Liver (tissue), 9 donors: ENCODE measurements around the gene SRSF4. TPM values are rescaled to one million over a fixed set of nuclear protein-coding genes. Genes with fewer than 3 reads are reported as not detected.
"Not testable (repeated sequence)": the region's sequence is repeated elsewhere in the genome, so short reads cannot be mapped to it uniquely, and the experiment has no call there.

Experiments
- DNase-seq: peaks from one replicate; pipeline ENCODE4 v3.0.0-alpha.2; 2017; ENCODE audit warnings: low spot score
- H3K27ac ChIP-seq, 2 donors: one replicate each; pipeline ENCODE4 v1.7.0; 2013; ENCODE audit warnings: inconsistent platforms in 2 of 2, low read length in 2 of 2, control low read depth in 1 of 2, low read depth in 1 of 2, mild to moderate bottlenecking in 1 of 2
- H3K27me3 ChIP-seq, 4 donors: one replicate each; pipeline versions ENCODE4 v1.6.1 to v1.7.0; 2013; ENCODE audit warnings: low read length in 3 of 4, inconsistent platforms in 1 of 4, mild to moderate bottlenecking in 1 of 4, moderate library complexity in 1 of 4; ENCODE audit not compliant: control insufficient read depth in 4 of 4, insufficient read depth in 4 of 4
- H3K36me3 ChIP-seq, 4 donors: one replicate each; pipeline versions ENCODE4 v1.6.1 to v1.7.0; 2013; ENCODE audit warnings: low read length in 3 of 4, mild to moderate bottlenecking in 3 of 4, low read depth in 1 of 4, moderate library complexity in 1 of 4; ENCODE audit not compliant: control insufficient read depth in 4 of 4, insufficient read depth in 3 of 4
- H3K4me1 ChIP-seq, 4 donors: one replicate each; pipeline versions ENCODE4 v1.6.1 to v1.7.0; 2013; ENCODE audit warnings: low read length in 3 of 4, mild to moderate bottlenecking in 3 of 4, moderate library complexity in 1 of 4; ENCODE audit not compliant: control insufficient read depth in 4 of 4, insufficient read depth in 4 of 4
- H3K4me3 ChIP-seq, 3 donors: one replicate each; pipeline versions ENCODE4 v1.6.1 to v1.7.0; 2013; ENCODE audit warnings: low read length in 3 of 3, control low read depth in 1 of 3, low read depth in 1 of 3, mild to moderate bottlenecking in 1 of 3
- H3K9ac ChIP-seq, 2 donors: one replicate each; pipeline ENCODE4 v1.7.0; 2013; ENCODE audit warnings: low read length in 2 of 2, mild to moderate bottlenecking in 2 of 2, moderate library complexity in 2 of 2, control low read depth in 1 of 2, low read depth in 1 of 2
- H3K9me3 ChIP-seq, 4 donors: one replicate each; pipeline versions ENCODE4 v1.6.1 to v1.7.0; 2013; ENCODE audit warnings: low read length in 3 of 4; ENCODE audit not compliant: control insufficient read depth in 4 of 4
- EGR1 ChIP-seq, 2 donors: IDR thresholded peaks; 2 replicates each; pipeline ENCODE4 v1.6.1; 2016 to 2018; ENCODE audit warnings: antibody characterized with exemption in 2 of 2, low read depth in 2 of 2
- FOXA1 ChIP-seq: IDR thresholded peaks from 2 replicates; pipeline ENCODE4 v1.6.1; 2016; ENCODE audit warnings: antibody characterized with exemption
- FOXA2 ChIP-seq: IDR thresholded peaks from 2 replicates; pipeline ENCODE4 v1.6.1; 2016; ENCODE audit warnings: antibody characterized with exemption
- HNF4A ChIP-seq, 2 donors: conservative IDR thresholded peaks; 2 replicates each; pipeline ENCODE4 v1.6.1; 2016; ENCODE audit warnings: antibody characterized with exemption in 2 of 2, mild to moderate bottlenecking in 2 of 2
- RXRA ChIP-seq, 2 donors: IDR thresholded peaks; 2 replicates each; pipeline ENCODE4 v1.6.1; 2017 to 2018; ENCODE audit warnings: antibody characterized with exemption in 2 of 2, mild to moderate bottlenecking in 1 of 2
- TAF1 ChIP-seq: conservative IDR thresholded peaks from 2 replicates; pipeline ENCODE4 v1.6.1; 2016; ENCODE audit warnings: antibody characterized with exemption, mild to moderate bottlenecking
- YY1 ChIP-seq: IDR thresholded peaks from 2 replicates; pipeline ENCODE4 v1.6.1; 2016; ENCODE audit warnings: antibody characterized with exemption, mild to moderate bottlenecking
- WGBS: extraction: QIAGEN DNeasy Blood & Tissue Kit; methylation state at CpG from one replicate; pipeline ENCODE4 v1.1.7; 2013; 5-methylcytosine and 5-hydroxymethylcytosine counted together
- polyA plus RNA-seq, 2 donors: library from polyadenylated mRNA; stranded (reverse) in 1 of 2; unstranded in 1 of 2; fragments of 200-250 nt in 1 of 2; fragments of >200 nt in 1 of 2; fragmentation: Nextera tagmentation in 1 of 2; extraction: Ambion mirVana in 1 of 2; gene quantifications; one replicate each; pipeline versions ENCODE4 v1.2.1 to v1.2.3, GENCODE V29; 2013 to 2015
- total RNA-seq, 2 donors: library from RNA; depleted of rRNA; stranded (reverse); fragments of >200 nt; gene quantifications; one replicate each; pipeline ENCODE4 v1.2.3, GENCODE V29; 2014
- TF ChIP-seq, protein P1 (sequence below): IDR thresholded peaks from 2 replicates; pipeline ENCODE4 v1.6.1; 2016; ENCODE audit warnings: antibody characterized with exemption
- TF ChIP-seq, protein P2 (sequence below): IDR thresholded peaks from 2 replicates; pipeline ENCODE4 v1.6.1; 2016; ENCODE audit warnings: antibody characterized with exemption
- donor health status: healthy.
- donor health status: healthy.
- donor health status: healthy.
- donor health status: healthy.
- donor health status: healthy.

Gene SRSF4
- total and polyA plus RNA-seq, 4 donors, result 24.0 to 45.8 (median 30.2) TPM

DNA sequence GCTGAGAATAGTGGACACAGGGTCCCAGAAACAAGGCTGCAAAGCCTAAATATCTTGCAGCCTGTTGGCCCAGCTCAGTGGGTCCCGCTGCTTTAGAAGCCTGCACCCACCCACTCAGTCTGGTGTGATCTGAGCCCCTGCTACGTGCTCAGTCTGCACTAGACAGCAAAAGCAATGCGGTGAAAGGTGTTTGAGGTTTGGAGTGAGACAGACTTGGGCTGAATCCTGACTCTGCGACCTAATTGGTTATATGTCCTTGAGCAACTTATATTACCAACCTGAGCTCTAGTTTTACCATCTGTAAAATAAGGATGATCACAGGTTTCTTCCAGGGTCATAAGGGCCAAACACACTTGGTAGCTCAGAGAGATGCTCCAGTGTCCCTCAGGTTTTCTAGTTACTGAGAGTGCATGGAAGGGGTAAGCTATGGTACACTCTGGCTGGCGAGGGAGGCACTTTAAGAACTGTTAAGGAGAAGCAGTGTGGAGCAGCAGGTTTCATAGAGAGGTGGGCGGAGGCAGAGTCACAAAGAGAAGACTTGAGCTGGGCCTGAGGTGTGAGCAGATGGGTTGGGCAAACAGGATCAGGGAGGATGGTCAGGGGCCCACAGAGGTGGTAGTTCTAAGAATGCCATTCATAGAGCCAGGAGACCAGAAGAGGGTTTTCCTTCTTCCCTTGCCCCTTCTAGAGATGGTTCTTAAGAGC, 68.1 kb downstream of the SRSF4 start:
- Histone ChIP-seq H3K9ac (no peak overlapping the region), H3K4me1 (peaks cover 0 to 5% (median 4%) of the 10 kb centered on the region in 4 donors), H3K36me3 (peaks cover 0 to 32% (median 15%) of the 10 kb centered on the region in 4 donors), H3K27me3 (no peaks in the 10 kb centered on the region), H3K27ac (no peak overlapping the region), H3K4me3 (no peak overlapping the region), H3K9me3 (no peaks in the 10 kb centered on the region)
- TF ChIP-seq TAF1 (no peak), FOXA1 (no peak), HNF4A (conservative IDR thresholded peaks at IDR 0.05) (no peak), FOXA2 (no peak)
- TF ChIP-seq, protein P1, sequence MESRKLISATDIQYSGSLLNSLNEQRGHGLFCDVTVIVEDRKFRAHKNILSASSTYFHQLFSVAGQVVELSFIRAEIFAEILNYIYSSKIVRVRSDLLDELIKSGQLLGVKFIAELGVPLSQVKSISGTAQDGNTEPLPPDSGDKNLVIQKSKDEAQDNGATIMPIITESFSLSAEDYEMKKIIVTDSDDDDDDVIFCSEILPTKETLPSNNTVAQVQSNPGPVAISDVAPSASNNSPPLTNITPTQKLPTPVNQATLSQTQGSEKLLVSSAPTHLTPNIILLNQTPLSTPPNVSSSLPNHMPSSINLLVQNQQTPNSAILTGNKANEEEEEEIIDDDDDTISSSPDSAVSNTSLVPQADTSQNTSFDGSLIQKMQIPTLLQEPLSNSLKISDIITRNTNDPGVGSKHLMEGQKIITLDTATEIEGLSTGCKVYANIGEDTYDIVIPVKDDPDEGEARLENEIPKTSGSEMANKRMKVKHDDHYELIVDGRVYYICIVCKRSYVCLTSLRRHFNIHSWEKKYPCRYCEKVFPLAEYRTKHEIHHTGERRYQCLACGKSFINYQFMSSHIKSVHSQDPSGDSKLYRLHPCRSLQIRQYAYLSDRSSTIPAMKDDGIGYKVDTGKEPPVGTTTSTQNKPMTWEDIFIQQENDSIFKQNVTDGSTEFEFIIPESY, result no peak
- TF ChIP-seq, protein P2, sequence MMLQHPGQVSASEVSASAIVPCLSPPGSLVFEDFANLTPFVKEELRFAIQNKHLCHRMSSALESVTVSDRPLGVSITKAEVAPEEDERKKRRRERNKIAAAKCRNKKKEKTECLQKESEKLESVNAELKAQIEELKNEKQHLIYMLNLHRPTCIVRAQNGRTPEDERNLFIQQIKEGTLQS, result no peak
- 73% methylated on average over 6 of the region's 6 CpGs for WGBS
- no peak for DNase-seq

DNA sequence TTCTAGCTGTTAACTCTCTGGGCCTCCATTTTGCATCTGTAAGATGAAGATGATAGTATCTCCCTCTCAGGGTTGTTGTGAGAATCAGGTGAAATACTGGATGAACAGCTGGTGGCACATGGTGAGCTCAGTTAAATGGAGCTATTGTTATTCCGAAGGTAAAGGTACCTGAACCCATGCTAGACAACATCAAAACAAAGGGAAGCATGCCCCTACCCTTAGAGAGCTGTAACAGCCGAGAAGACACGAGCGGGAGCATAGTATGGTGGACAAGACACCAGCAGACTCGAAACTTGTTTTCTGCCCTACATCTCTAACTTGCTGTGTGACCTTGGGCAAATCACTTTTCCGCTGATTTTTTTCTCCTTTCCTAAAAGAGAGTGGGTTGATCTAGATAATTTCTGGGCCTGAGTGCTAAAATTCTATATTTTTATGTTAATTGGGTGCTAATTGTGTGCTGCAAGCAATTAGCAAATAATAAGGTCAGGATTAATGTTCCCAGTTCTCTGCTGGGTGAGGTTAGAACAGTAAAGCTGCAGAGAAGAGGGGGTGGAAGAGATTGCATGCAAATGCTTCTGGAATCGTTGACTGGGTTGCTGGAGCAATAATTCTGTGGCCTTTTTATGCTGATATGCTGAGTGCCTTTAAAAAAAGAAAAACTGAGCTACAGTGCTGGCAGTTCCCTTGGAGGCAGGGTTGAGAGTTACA, 68.8 kb downstream of the SRSF4 start:
- Histone ChIP-seq H3K27ac (no peak overlapping the region), H3K9me3 (no peaks in the 10 kb centered on the region), H3K4me3 (no peak overlapping the region), H3K9ac (no peak overlapping the region), H3K27me3 (no peaks in the 10 kb centered on the region), H3K4me1 (peaks cover 0 to 5% (median 4%) of the 10 kb centered on the region in 4 donors), H3K36me3 (peaks cover 0 to 32% (median 14%) of the 10 kb centered on the region in 4 donors)
- no peak for DNase-seq
- TF ChIP-seq EGR1 (IDR thresholded peaks at IDR 0.05; ENCODE audit: low read depth in 2 of 2), result no peak
- TF ChIP-seq YY1, result no peak
- TF ChIP-seq RXRA (IDR thresholded peaks at IDR 0.05), result no peak
- TF ChIP-seq, protein P2, result no peak
- WGBS, result 91% methylated on average over 7 of the region's 7 CpGs

GRCh38 chr1:29108041-29108440, 73.7 kb downstream of the SRSF4 start:
- H3K9ac ChIP-seq, H3K9me3 ChIP-seq, H3K4me3 ChIP-seq, DNase-seq, H3K27me3 ChIP-seq, H3K27ac ChIP-seq, H3K4me1 ChIP-seq: not testable (repeated sequence)
- WGBS, result 93% methylated on average over 6 of the region's 6 CpGs
- H3K36me3 ChIP-seq, result peaks cover 0 to 21% (median 8%) of the 10 kb centered on the region in 4 donors
